C4-2B (cell line): ENCODE measurements around the gene ST6GALNAC6.
"Not testable (repeated sequence)": the region's sequence is repeated elsewhere in the genome, so short reads cannot be mapped to it uniquely, and the experiment has no call there.

Source experiments
- H3K27ac ChIP-seq: fragments of 450-650 bp; 2 replicates; pipeline ENCODE4 v1.5.1; 2017
- CTCF ChIP-seq: fragments of 450-650 bp; conservative IDR thresholded peaks from 2 replicates; pipeline ENCODE4 v1.5.1; 2017; ENCODE audit warnings: mild to moderate bottlenecking
- ZFX ChIP-seq: fragments of 450-650 bp; IDR thresholded peaks from 2 replicates; pipeline ENCODE4 v1.6.1; 2017

The ST6GALNAC6 gene

GRCh38 chr9:127873886-127874285, 25.5 kb downstream of the ST6GALNAC6 start:
- TF ChIP-seq ZFX, result no peak
- TF ChIP-seq CTCF, result no peak
- no peak overlapping the region; the same call in 1 of the 2 replicates for H3K27ac ChIP-seq

- H3K27ac ChIP-seq, result no peak overlapping the region
- no peak for TF ChIP-seq ZFX
- TF ChIP-seq CTCF, result no peak
These were observed 26.1 kb downstream of the ST6GALNAC6 start for GRCh38 chr9:127873223-127873691.

GRCh38 chr9:127872369-127873222, 26.8 kb downstream of the ST6GALNAC6 start:
- no peak overlapping the region for H3K27ac ChIP-seq
- no peak for TF ChIP-seq CTCF
- no peak for TF ChIP-seq ZFX

GRCh38 chr9:127871531-127871930, 27.9 kb downstream of the ST6GALNAC6 start:
- H3K27ac ChIP-seq, result no peak overlapping the region
- TF ChIP-seq CTCF, result no peak
- no peak for TF ChIP-seq ZFX

- TF ChIP-seq ZFX (no peak), CTCF (no peak)
- H3K27ac ChIP-seq, result no peak overlapping the region
These were observed 28.5 kb downstream of the ST6GALNAC6 start for GRCh38 chr9:127870887-127871286.

GRCh38 chr9:127870153-127870491, 29.3 kb downstream of the ST6GALNAC6 start:
- H3K27ac ChIP-seq, result not testable (repeated sequence)

GRCh38 chr9:127869310-127870152, 29.9 kb downstream of the ST6GALNAC6 start:
- no peak overlapping the region for H3K27ac ChIP-seq
- TF ChIP-seq ZFX, result no peak
- TF ChIP-seq CTCF, result peak; percentile 94
